GM21423 (cell line): ENCODE measurements around the gene CCDC88A.
A peak's percentile ranks its signal among the peaks of the same experiment; 100 is the strongest.
"Not testable (repeated sequence)": the region's sequence is repeated elsewhere in the genome, so short reads cannot be mapped to it uniquely, and the experiment has no call there.

Source experiments
- ATAC-seq: cut with Tn5 transposase; IDR thresholded peaks from one replicate; pipeline ENCODE4 v1.9.1; 2021; ENCODE audit warnings: mild to moderate bottlenecking, moderate library complexity; ENCODE audit not compliant: unreplicated experiment

The CCDC88A gene

GRCh38 chr2:55327470-55328230 lies 92.0 kb downstream of the CCDC88A start:
- ATAC-seq: no peak

DNA sequence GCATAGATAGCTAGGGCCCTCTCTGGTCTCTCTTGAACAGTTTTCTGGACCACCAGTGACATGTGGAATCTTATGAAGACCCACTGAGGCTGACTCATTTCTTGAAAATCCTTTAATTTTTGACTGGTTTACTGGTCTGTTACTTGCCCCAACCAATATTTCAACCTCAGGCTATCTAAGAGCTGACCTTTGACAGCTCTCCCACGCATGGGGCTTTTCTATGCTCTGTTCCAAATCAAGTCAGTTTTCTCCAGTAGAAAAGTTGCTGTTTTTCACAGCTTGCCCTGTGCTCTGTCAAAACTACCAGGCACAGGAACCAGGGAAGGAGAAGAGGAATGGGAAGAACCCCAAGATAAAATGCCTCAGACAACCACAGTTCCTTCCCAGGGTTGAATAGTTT lies 104.7 kb downstream of the CCDC88A start:
- ATAC-seq: no peak

- ATAC-seq: peak; percentile 86
Measured at GRCh38 chr2:55311444-55311870, 108.2 kb downstream of the CCDC88A start.

- no peak for ATAC-seq
Measured at GRCh38 chr2:55309446-55309845, 110.2 kb downstream of the CCDC88A start.

DNA sequence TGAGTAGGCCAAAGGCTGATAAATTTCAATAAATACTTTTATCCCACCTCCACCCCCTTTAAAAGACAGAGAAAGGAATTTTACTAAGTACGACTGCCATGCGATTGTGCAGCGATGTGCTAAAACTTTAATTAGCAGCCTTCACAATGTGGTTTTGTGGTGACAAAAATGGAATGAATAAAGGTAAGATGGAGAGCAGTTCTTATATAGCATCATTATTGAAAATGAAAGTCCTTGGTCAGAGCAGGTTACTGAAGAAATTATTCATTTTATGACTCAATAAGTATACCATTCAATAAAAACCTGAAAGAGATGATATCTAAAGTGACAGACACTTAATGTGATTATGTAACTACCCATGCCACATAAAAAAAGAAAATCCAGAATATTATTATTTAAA lies 117.4 kb downstream of the CCDC88A start:
- peak; percentile 92 for ATAC-seq

GRCh38 chr2:55301277-55301676 lies 118.4 kb downstream of the CCDC88A start:
- no peak for ATAC-seq

DNA sequence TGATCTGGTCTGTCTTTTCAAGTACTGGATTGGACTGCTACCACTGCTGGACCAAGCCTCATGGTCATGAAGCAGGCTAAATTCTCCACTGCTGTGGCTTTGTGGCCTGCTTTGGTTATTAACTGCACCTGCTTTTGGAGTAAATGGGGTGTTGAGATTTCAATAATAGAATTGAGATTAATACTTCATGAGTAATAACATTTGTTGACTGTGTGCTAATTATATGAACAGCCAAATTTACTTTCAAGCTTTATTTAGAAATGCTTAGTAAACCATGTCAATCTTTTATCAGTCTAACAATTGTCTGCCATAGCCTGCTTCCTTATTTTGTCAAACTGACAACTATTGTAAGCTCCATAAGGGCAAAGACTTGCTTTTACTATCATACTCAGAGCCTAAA lies 123.3 kb downstream of the CCDC88A start:
- ATAC-seq: no peak

DNA sequence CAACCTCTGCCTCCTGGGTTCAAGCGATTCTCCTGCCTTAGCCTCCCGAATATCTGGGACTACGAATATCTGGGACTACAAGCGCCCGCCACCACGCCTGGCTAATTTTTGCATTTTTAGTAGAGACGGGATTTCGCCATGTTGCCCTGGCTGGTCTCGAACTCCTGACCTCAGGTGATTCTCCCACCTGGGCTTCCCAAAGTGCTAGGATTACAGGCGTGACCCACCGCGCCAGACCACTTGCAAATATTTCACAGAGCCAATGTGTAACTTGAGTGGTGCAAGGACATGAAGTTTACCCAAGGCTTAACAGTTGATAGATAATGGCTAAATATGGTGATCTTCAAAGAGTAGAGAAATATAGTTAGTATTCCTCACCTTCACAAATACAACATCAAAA lies 136.6 kb downstream of the CCDC88A start:
- ATAC-seq: no peak

GRCh38 chr2:55282110-55282917 lies 137.3 kb downstream of the CCDC88A start:
- ATAC-seq: peak; percentile 97

GRCh38 chr2:55280851-55281546 lies 138.7 kb downstream of the CCDC88A start:
- not testable (repeated sequence) for ATAC-seq

- ATAC-seq: not testable (repeated sequence)
Measured at GRCh38 chr2:55279859-55280424, 139.7 kb downstream of the CCDC88A start.

DNA sequence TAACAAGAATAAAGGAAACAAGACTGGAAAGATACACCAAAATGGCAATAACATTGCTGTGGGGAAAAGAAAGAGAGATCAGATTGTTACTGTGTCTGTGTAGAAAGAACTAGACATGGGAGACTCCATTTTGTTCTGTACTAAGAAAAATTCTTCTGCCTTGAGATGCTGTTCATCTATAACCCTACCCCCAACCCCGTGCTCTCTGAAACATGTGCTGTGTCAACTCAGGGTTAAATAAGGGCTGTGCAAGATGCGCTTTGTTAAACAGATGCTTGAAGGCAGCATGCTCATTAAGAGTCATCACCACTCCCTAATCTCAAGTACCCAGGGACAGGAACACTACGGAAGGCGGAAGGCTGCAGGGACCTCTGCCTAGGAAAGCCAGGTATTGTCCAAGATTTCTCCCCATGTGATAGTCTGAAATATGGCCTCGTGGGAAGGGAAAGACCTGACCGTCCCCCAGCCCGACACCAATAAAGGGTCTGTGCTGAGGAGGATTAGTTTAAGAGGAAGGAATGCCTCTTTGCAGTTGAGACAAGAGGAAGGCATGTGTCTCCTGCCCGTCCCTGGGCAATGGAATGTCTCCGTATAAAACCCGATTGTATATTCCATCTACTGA lies 140.3 kb downstream of the CCDC88A start:
- not testable (repeated sequence) for ATAC-seq

- ATAC-seq: no peak
Measured at GRCh38 chr2:55277310-55277709, 142.3 kb downstream of the CCDC88A start.

DNA sequence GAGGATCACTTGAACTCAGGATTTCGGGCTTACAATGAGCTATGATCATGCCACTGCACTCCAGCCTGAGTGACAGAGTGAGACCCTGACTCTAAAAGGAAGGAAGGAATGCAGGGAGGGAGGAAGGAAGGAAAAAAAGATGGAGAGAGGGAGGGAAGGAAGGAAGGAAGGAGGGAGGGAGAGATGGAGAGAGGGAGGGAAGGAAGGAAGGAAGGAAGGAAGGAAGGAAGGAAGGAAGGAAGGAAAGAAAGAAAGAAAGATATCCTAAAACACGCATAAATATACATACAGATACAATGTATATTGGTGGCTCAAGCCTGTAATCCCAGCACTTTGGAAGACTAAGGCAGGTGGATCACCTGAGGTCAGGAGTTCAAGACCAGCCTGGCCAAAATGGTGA lies 145.3 kb downstream of the CCDC88A start:
- not testable (repeated sequence) for ATAC-seq

DNA sequence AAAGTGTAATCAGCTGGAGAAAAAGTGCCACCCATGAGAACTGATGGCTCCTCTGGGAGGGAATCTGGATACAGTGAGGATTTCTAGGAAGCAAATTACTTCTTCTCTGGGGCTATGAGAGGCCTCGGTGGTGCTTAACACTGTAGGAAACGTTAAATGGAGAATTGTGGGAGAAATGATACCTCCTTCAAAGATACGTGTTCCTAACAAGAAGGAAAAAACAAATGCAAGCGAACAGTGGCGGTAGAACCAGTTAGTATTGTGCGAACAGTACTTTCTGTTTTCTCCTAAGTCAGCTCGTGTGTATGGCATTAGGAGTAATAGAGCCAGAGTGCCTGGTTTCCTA lies 150.0 kb downstream of the CCDC88A start:
- no peak for ATAC-seq

DNA sequence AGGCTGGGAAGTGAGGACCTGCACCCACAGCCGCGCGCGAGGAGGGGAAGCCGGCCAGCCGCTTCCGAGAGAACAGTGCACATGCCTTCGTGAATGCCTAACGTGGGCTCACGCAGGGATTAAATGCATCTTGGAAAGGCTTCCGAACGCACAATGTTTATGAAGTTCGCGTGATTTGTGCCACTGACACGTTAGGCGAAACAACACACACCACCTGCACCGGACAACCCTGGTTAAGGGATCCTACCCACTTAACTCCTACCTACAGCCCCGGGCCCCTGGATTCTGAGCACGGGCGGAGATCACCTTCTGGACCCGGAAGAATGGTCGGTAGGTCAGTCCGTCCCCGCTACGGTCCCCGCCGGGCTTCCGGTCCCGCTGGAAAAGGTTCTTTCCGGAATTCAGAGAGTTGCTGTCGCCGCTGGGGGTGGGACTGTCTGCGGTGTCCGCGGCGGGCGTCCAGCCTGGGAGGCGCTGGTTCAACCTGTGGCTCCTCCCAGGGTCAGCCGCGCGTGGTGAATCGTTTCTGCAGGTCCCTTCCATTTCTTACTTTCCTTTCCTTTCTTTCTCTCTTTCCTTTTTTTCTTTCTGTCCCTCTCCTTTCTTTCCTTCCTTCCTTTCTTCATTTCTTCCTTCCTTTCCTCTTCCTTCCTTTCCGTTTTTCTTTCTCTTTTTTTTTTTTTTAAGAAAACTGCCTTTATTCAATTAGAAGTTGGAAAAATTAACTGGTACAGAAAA lies 150.6 kb downstream of the CCDC88A start, which contains the start of gene MTIF2:
MTIF2 (minus strand) TSS at position 325 of the 738 bp plus-strand sequence. CDS start 5,373 bp downstream, outside the sequence.
- peak; percentile 97 for ATAC-seq

GRCh38 chr2:55268288-55268906 lies 151.3 kb downstream of the CCDC88A start:
- no peak for ATAC-seq

DNA sequence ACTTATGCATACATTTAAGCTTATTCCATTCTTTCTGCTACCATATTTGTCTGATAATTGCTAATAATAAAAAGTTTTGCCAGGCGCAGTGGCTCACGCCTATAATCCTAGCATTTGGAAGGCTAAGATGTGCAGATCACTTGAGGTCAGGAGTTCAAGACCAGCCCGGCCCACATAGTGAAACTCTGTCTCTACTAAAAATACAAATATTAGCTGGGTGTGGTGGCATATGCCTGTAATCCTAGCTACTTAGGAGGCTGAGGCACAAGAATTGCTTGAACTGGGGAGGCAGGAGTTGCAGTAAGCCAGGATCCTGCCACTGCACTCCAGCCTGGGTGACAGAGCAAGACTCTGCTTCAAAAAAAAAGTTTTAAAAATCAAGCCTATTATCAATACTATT lies 160.1 kb downstream of the CCDC88A start:
- ATAC-seq: not testable (repeated sequence)

DNA sequence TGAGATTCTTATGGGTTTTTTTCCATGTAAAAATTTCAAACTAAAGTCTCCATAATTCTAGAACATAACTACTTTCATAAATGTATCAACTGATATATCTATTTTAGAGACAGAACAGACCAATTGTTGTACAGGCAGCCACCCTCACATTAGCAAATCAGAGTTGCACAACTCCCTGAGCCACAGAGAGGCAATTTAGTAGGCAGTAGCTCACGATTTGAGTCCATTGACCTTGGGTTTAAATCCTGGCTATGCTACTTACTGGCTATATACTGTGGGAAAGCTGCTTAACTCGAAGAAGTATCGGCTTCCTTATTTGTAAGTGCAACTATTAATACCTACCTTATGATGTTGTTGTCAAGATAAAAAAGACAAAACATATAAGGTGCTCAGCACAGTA lies 166.8 kb downstream of the CCDC88A start:
- ATAC-seq: no peak

- ATAC-seq: no peak
Measured at GRCh38 chr2:55247025-55247424, 172.6 kb downstream of the CCDC88A start.
